ENCODE results near the gene PRPF18.
"Not testable (repeated sequence)": the region's sequence is repeated elsewhere in the genome, so short reads cannot be mapped to it uniquely, and the experiment has no call there.

The PRPF18 gene

DNA sequence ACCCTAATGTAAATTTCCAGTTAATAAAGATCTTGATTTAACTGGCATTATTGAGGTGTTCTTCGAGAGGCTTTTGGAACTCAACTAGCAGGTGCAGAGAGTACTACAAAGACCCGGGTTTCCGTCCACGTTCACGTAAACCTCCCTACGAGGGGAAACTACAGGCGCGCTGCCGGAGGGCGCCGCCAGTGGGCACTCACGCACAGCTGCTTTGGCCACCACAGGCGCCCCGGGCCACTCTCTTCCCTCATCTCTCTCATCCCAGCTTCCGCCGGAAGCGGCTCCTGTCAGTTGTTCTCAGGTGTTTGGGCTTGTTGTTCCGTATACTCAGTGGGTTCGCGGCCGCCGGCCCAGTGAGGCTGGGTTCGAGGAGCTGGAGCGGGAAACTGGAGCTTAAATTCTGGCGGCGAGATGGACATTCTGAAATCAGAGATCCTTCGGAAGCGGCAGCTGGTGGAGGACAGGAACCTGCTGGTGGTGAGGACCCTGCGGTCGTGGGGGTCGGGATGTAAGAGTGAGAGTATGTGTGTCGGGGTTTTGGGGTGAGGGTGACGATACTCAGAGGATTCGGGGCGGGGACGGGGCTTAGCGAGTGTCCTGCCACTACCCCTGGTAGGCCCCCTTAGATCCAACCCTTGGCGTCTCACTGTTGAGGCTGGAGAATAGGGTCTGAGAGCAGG is at the start of gene PRPF18:
PRPF18 (plus strand) TSS at position 290 of the 680 bp plus-strand sequence; CDS start at position 412, 122 bp downstream.
- Mint-ChIP-seq H3K36me3 (ENCODE audit: low read depth) (peaks cover 8% of the 10 kb centered on the region), H3K4me3 (peak within 1 kb of the TSS; percentile 100), H3K27me3 (peaks cover 10% of the 10 kb centered on the region), H3K27ac (peak within 1 kb of the TSS; percentile 99), H3K9me3 (no peaks in the 10 kb centered on the region), H3K4me1 (ENCODE audit: low read depth) (peaks cover 34% of the 10 kb centered on the region)

DNA sequence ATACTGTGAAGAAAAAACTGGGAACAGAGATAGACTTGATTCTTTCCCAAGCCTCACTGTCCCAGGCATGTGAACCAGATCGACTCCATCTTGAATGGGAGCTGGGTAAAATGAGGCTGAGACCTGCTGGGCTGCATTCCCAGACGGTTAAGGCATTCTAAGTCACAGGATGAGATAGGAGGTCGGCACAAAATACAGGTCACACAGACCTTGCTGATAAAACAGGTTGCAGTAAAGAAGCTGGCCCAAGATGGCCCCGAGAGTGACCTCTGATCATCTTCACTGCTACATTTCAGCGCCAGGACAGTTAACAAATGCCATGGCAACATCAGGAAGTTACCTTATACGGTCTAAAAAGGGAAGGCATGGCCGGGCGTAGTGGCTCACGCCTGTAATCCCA is 48.8 kb upstream of the PRPF18 start:
- H3K27ac Mint-ChIP-seq, result not testable (repeated sequence)

GRCh38 chr10:13542533-13542932 is 44.2 kb upstream of the PRPF18 start:
- H3K27me3 Mint-ChIP-seq, result peaks cover 51% of the 10 kb centered on the region
- no peak overlapping the region for H3K27ac Mint-ChIP-seq
- H3K4me3 Mint-ChIP-seq, result no peak overlapping the region
- no peaks in the 10 kb centered on the region for H3K4me1 Mint-ChIP-seq (ENCODE audit: low read depth)
- H3K9me3 Mint-ChIP-seq, result no peaks in the 10 kb centered on the region
- no peaks in the 10 kb centered on the region for H3K36me3 Mint-ChIP-seq (ENCODE audit: low read depth)

More for the DNA sequence above, 48.8 kb upstream of the PRPF18 start:
- H3K9me3 Mint-ChIP-seq; H3K36me3 Mint-ChIP-seq (ENCODE audit: low read depth); H3K4me3 Mint-ChIP-seq; H3K4me1 Mint-ChIP-seq (ENCODE audit: low read depth): not testable (repeated sequence)
- peaks cover 52% of the 10 kb centered on the region for H3K27me3 Mint-ChIP-seq

DNA sequence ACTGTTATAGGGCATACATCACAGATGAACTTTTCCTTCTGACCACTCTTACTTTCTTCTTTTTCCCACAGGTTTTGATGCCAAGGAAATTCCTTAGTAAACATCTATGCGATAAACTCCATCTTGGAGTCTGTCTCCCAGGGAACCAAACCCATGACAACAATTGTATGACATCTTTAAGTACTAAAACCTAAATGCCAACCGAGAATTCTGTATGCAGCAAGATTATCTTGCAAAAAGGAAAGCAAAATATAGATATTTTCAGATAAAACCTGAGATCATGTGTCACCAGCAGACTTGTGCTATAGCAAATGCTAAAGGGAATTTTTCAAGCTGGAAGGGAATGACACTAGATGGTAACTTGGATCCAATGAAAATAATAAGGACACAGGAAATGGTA is 36.0 kb upstream of the PRPF18 start:
- no peaks in the 10 kb centered on the region for H3K36me3 Mint-ChIP-seq (ENCODE audit: low read depth)
- peaks cover 30% of the 10 kb centered on the region for H3K27me3 Mint-ChIP-seq
- peaks cover 10% of the 10 kb centered on the region for H3K9me3 Mint-ChIP-seq
- H3K27ac Mint-ChIP-seq, result no peak overlapping the region
- no peaks in the 10 kb centered on the region for H3K4me1 Mint-ChIP-seq (ENCODE audit: low read depth)
- H3K4me3 Mint-ChIP-seq, result no peak overlapping the region

DNA sequence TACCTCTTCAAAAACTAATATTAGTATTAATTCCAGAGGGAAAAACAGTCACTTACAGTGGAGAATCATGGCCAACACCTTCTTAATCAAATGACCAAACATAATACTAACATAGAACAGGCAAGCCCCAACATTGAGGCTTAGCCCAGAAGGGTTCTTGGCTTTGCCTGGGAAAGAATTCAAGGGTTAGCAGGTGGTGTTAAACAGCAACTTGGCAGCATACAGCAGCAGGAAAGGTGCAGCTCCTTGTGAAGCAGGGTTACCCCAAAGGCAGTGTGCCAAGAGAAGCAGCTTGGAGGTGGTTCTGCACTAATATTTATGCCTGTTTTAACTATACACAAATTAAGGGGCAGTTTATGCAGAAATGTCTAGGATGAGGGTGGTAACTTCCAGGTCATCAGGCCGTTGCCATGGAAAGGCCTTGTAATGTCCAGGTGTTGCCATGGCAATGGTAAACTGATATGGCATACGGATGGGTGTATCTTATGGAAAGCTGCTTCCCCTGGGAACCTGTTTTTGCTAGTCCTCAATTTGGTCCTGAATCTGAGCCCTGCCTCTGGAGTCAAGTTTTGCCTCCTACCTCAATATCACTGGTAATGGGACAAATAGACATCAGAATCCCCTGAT is 30.8 kb upstream of the PRPF18 start:
- Mint-ChIP-seq H3K36me3 (ENCODE audit: low read depth) (no peaks in the 10 kb centered on the region), H3K9me3 (no peaks in the 10 kb centered on the region), H3K27me3 (peaks cover 21% of the 10 kb centered on the region), H3K4me1 (ENCODE audit: low read depth) (no peaks in the 10 kb centered on the region), H3K27ac (no peak overlapping the region), H3K4me3 (no peak overlapping the region)

DNA sequence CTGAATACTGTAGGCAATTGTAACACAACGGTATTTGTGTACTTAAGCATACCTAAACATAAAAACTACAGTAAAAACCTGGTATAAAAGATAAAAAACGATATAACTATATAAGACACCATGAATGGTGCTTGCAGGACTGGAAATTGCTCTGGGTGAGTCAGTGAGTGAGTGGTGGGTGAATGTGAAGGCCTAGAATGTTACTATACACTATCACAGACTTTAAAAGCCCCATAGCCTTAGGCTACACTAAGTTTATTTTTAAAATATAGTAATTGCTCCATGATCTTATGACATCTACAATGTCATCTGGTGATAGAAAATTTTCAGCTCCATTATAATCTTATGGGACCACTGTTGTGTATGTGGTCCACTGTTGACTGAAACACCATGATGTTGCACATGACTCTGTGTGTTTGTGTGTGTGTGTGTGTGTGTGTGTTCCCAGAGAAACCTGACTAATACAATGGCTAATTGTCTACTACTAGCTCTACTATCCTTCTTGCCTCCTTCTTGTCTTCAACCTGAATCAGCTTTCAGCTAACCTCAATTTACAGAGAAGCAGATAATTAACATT is 27.6 kb upstream of the PRPF18 start:
- Mint-ChIP-seq H3K4me3 (no peak overlapping the region), H3K9me3 (no peaks in the 10 kb centered on the region), H3K27ac (no peak overlapping the region), H3K36me3 (ENCODE audit: low read depth) (no peaks in the 10 kb centered on the region), H3K4me1 (ENCODE audit: low read depth) (no peaks in the 10 kb centered on the region), H3K27me3 (peaks cover 11% of the 10 kb centered on the region)

- no peak overlapping the region for H3K27ac Mint-ChIP-seq
- no peaks in the 10 kb centered on the region for H3K9me3 Mint-ChIP-seq
Observed at GRCh38 chr10:13560597-13560996, 26.2 kb upstream of the PRPF18 start.

DNA sequence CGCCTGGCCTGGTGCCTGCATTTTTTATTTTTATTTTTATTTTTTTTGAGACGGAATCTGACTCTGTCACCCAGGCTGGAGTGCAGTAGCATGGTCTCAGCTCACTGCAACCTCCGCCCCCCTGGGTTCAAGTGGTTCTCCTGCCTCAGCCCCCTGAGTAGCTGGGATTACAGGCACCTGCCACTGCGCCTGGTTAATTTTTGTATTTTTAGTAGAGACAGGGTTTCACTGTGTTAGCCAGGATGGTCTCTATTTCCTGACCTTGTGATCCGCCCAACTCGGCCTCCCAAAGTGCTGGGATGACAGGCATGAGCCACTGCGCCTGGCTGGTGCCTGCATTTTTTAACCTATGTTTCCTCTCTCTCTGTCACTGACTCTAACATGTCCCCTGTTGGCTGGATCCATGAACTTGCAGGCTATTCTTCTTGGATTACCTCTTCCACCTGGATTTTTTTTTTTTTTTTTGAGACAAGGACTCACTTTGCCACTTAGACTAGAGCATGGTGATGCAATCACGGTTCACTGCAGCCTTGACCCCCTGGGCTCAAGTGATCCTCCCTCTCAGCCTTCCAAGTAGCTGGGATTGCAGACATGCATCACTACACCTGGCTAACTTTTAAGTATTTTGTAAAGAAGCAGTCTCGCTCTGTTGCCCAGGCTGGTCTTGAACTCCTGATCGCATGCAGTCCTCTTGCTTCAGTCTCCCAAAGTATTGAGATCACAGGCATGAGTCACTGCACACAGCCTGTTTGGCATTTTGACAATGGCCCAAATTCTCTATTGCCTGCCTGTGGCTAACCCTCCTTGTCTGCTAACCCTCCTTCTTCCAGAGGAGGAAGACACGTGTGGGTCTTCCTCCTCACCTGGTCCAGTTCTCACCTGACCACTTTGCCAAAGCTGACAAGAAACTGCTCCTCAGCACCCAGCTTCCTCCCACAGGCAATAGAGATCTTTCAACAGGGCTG is 23.0 kb upstream of the PRPF18 start:
- Mint-ChIP-seq H3K9me3 (no peaks in the 10 kb centered on the region), H3K27me3 (peaks cover 8% of the 10 kb centered on the region), H3K27ac (no peak overlapping the region), H3K4me3 (no peak overlapping the region), H3K4me1 (ENCODE audit: low read depth) (no peaks in the 10 kb centered on the region), H3K36me3 (ENCODE audit: low read depth) (no peaks in the 10 kb centered on the region)

More at GRCh38 chr10:13560597-13560996, 26.2 kb upstream of the PRPF18 start:
- Mint-ChIP-seq H3K27me3 (peaks cover 8% of the 10 kb centered on the region), H3K4me1 (ENCODE audit: low read depth) (no peaks in the 10 kb centered on the region), H3K36me3 (ENCODE audit: low read depth) (no peaks in the 10 kb centered on the region), H3K4me3 (no peak overlapping the region)

DNA sequence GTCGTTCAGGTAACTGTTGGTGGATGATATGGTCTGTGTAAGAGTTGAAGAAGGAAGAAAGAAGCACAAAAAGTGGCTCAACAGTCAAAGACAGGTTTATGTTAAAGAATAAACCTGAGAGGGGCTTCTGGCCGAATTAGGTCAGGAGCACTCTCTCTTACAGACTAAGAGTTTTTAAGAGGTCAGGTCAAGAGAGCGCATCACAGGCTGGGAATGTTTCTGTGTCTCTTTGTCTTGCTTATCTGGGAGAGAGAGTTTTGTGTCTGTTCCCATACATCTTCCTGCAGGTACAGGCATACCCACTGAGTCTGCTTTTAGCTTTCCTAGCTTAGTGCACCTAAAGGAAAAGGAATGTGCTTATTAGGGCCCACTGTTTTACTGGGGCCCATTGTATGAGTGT is 22.2 kb upstream of the PRPF18 start:
- no peaks in the 10 kb centered on the region for H3K36me3 Mint-ChIP-seq (ENCODE audit: low read depth)
- H3K27ac Mint-ChIP-seq, result no peak overlapping the region
- no peaks in the 10 kb centered on the region for H3K4me1 Mint-ChIP-seq (ENCODE audit: low read depth)
- H3K27me3 Mint-ChIP-seq, result peaks cover 14% of the 10 kb centered on the region
- no peak overlapping the region for H3K4me3 Mint-ChIP-seq
- H3K9me3 Mint-ChIP-seq, result no peaks in the 10 kb centered on the region

DNA sequence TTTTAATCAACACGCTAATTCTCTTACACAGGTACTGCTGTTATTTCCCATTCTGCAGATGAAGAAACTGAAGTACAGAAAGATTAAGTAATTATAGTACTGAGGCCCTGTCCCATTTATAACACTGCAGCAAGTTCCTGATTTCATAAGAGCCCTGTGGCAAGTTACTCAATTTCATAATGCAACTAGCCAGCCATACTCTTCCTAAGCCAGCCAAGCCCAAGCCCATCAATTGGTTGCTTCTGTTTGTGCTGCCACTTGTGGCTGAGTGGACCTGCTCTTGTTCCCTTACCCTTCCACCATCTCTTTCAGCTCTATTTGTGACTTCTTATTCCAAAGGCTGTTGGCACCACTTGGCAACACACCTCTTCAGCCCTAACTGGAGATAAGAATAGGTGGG is 19.7 kb upstream of the PRPF18 start:
- Mint-ChIP-seq H3K4me3 (no peak overlapping the region), H3K4me1 (ENCODE audit: low read depth) (no peaks in the 10 kb centered on the region), H3K27ac (no peak overlapping the region), H3K9me3 (no peaks in the 10 kb centered on the region), H3K27me3 (peaks cover 14% of the 10 kb centered on the region), H3K36me3 (ENCODE audit: low read depth) (no peaks in the 10 kb centered on the region)

DNA sequence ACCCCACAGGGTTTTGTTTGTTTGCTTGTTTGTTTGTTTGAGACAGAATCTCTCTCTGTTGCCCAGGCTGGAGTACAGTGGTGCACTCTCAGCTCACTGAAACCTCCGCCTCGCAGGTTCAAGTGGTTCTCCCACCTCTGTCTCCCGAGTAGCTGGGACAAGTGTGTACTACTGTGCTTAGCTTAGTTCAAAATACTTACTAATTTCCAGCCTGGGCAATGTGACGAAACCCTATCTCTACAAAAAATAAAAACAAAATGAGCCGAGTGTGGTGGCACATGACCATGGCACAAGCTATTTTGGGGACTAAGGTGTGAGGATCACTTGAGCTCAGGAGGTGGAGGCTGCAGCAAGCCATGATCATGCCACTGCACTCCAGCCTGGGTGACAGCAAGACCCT is 15.2 kb upstream of the PRPF18 start:
- Mint-ChIP-seq H3K27me3 (peaks cover 27% of the 10 kb centered on the region), H3K9me3 (peaks cover 9% of the 10 kb centered on the region), H3K4me3 (no peak overlapping the region), H3K36me3 (ENCODE audit: low read depth) (no peaks in the 10 kb centered on the region), H3K4me1 (ENCODE audit: low read depth) (no peaks in the 10 kb centered on the region), H3K27ac (no peak overlapping the region)

- Mint-ChIP-seq H3K36me3 (ENCODE audit: low read depth) (no peaks in the 10 kb centered on the region), H3K27me3 (peaks cover 29% of the 10 kb centered on the region), H3K27ac (no peak overlapping the region), H3K4me3 (no peak overlapping the region), H3K9me3 (peaks cover 9% of the 10 kb centered on the region), H3K4me1 (ENCODE audit: low read depth) (no peaks in the 10 kb centered on the region)
Observed at GRCh38 chr10:13573960-13574359, 12.8 kb upstream of the PRPF18 start.

GRCh38 chr10:13585195-13585751 is 1.5 kb upstream of the PRPF18 start:
- Mint-ChIP-seq H3K4me3 (no peak overlapping the region), H3K27me3 (peaks cover 18% of the 10 kb centered on the region), H3K4me1 (ENCODE audit: low read depth) (peaks cover 34% of the 10 kb centered on the region), H3K9me3 (no peaks in the 10 kb centered on the region), H3K27ac (no peak overlapping the region), H3K36me3 (ENCODE audit: low read depth) (peaks cover 4% of the 10 kb centered on the region)

DNA sequence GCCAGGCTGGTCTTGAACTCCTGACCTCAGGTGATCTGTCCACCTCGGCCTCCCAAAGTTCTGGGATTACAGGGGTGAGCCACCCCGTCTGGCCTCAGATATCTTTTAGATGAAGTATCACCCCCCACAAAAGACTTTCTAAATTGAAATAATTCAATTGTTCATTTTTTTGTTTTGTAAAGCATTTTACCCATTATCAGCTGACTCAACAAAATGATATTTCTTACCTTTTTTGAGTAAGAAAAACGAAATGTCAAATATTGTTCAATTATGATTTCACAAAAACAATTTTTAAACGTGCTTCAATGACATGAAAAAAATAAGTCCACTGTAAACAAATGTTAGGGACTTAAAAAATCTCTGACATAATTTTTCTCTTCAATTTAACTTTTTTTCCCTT is 822 bp upstream of the PRPF18 start:
- H3K4me3 Mint-ChIP-seq, result peak overlapping the region; percentile 100
- H3K27ac Mint-ChIP-seq, result no peak overlapping the region

More for the DNA sequence above, 822 bp upstream of the PRPF18 start:
- Mint-ChIP-seq H3K4me1 (ENCODE audit: low read depth) (peaks cover 34% of the 10 kb centered on the region), H3K9me3 (no peaks in the 10 kb centered on the region), H3K36me3 (ENCODE audit: low read depth) (peaks cover 4% of the 10 kb centered on the region), H3K27me3 (peaks cover 12% of the 10 kb centered on the region)

Measured in stimulated activated naive CD8-positive, alpha-beta T cell treated with anti-CD3 and anti-CD28 coated beads, Interleukin-15, Interleukin-2, amounts not matched to agents 100 ng/mL and 50 ng/mL, for 24 hours (primary cell).